Measurements from ENCODE around the gene ATP1A4.

ATP1A4 gene

DNA sequence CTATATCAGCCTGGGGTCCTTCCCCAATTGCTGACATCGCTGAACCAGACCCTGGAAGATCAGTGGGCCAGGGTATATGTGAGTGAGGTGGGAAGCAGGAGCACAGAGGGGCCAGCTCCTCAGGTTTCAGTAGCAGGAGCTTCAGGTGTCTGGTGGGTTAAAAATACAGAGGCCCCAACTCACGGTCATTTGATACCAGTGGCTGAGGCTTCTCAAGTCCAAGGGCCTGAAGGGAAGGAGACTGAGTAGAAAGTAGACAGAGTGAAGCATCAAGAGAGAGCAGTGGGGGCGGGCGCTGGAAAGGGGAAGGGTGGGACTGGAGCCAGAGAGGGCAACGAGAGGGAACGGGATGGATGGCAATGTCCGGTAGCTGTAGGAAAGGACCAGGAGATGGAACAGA is 36.9 kb downstream of the ATP1A4 start:
- Histone ChIP-seq H3K27me3 (ENCODE audit: control insufficient read depth, low read length) (no peaks in the 10 kb centered on the region; the same call in 1 of the 2 replicates), H3K9me2 (replicated peaks; ENCODE audit: control insufficient read depth, low read length) (no peaks in the 10 kb centered on the region), H3K9me3 (ENCODE audit: control insufficient read depth, insufficient read depth, low read length) (no peaks in the 10 kb centered on the region), H3F3A (ENCODE audit: control insufficient read depth, insufficient read depth) (no peaks in the 10 kb centered on the region), H3K36me3 (ENCODE audit: control insufficient read depth, low read length) (no peaks in the 10 kb centered on the region), H3K4me2 (ENCODE audit: low read length) (no peak overlapping the region), H4K20me1 (ENCODE audit: control insufficient read depth, insufficient read depth, low read depth, low read length) (no peaks in the 10 kb centered on the region), H3K4me1 (ENCODE audit: control insufficient read depth, low read length) (peaks cover 3% of the 10 kb centered on the region), H3K4me3 (ENCODE audit: low read length) (no peak overlapping the region), H3K79me2 (ENCODE audit: control insufficient read depth, low read length) (no peaks in the 10 kb centered on the region), H3K27ac (ENCODE audit: low read depth, low read length) (no peak overlapping the region)
- TF ChIP-seq, protein P1, sequence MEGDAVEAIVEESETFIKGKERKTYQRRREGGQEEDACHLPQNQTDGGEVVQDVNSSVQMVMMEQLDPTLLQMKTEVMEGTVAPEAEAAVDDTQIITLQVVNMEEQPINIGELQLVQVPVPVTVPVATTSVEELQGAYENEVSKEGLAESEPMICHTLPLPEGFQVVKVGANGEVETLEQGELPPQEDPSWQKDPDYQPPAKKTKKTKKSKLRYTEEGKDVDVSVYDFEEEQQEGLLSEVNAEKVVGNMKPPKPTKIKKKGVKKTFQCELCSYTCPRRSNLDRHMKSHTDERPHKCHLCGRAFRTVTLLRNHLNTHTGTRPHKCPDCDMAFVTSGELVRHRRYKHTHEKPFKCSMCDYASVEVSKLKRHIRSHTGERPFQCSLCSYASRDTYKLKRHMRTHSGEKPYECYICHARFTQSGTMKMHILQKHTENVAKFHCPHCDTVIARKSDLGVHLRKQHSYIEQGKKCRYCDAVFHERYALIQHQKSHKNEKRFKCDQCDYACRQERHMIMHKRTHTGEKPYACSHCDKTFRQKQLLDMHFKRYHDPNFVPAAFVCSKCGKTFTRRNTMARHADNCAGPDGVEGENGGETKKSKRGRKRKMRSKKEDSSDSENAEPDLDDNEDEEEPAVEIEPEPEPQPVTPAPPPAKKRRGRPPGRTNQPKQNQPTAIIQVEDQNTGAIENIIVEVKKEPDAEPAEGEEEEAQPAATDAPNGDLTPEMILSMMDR (IDR thresholded peaks at IDR 0.05; ENCODE audit: low read depth, low read length, poor library complexity, severe bottlenecking) = no peak
- TF ChIP-seq EZH2phosphoT487 (IDR thresholded peaks at IDR 0.05; ENCODE audit: borderline replicate concordance, low read length) = no peak

GRCh38 chr1:160189649-160190625 is 38.5 kb downstream of the ATP1A4 start, which contains the start of gene CASQ1:
TSS of gene CASQ1 (plus strand) at chr1:160190575. CDS start at chr1:160190752, 177 bp downstream.
- no peaks in the 10 kb centered on the region for H3K9me3 ChIP-seq (ENCODE audit: control insufficient read depth, insufficient read depth, low read length)
- H3K36me3 ChIP-seq (ENCODE audit: control insufficient read depth, low read length) = no peaks in the 10 kb centered on the region
- no peaks in the 10 kb centered on the region for H4K20me1 ChIP-seq (ENCODE audit: control insufficient read depth, insufficient read depth, low read depth, low read length)
- H3K4me3 ChIP-seq (ENCODE audit: low read length) = no peak within 1 kb of the TSS
- no peaks in the 10 kb centered on the region; the same call in 1 of the 2 replicates for H3K27me3 ChIP-seq (ENCODE audit: control insufficient read depth, low read length)
- no peaks in the 10 kb centered on the region for H3K9me2 ChIP-seq (replicated peaks; ENCODE audit: control insufficient read depth, low read length)
- no peaks in the 10 kb centered on the region for H3F3A ChIP-seq (ENCODE audit: control insufficient read depth, insufficient read depth)
- H3K27ac ChIP-seq (ENCODE audit: low read depth, low read length) = no peak within 1 kb of the TSS
- no peaks in the 10 kb centered on the region for H3K79me2 ChIP-seq (ENCODE audit: control insufficient read depth, low read length)
- TF ChIP-seq EZH2phosphoT487 (IDR thresholded peaks at IDR 0.05; ENCODE audit: borderline replicate concordance, low read length) = no peak
- TF ChIP-seq, protein P1 (IDR thresholded peaks at IDR 0.05; ENCODE audit: low read depth, low read length, poor library complexity, severe bottlenecking) = no peak
- peaks cover 5% of the 10 kb centered on the region for H3K4me1 ChIP-seq (ENCODE audit: control insufficient read depth, low read length)
- H3K4me2 ChIP-seq (ENCODE audit: low read length) = no peak within 1 kb of the TSS

DNA sequence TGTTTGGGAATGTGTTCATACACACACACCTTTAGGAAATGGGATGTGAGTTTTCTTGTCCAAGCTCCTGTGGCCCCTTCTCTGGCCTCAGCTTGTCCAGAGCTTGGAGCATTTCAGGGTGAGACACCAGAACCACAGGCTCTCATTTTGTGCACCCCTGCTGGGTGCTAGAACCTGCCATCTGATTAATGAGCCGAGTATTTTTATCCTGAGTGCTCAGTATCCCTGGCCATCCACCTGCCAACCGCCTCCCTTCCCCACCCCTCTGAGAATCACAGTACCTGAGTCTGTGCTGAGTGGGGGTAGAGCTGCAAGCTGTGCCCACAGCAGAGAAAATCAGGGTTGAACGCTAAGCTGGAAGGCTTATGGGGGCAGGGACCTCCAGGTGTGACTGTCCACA is 40.4 kb downstream of the ATP1A4 start:
- no peaks in the 10 kb centered on the region for H3F3A ChIP-seq (ENCODE audit: control insufficient read depth, insufficient read depth)
- no peak overlapping the region for H3K4me2 ChIP-seq (ENCODE audit: low read length)
- peaks cover 5% of the 10 kb centered on the region for H3K4me1 ChIP-seq (ENCODE audit: control insufficient read depth, low read length)
- H3K9me3 ChIP-seq (ENCODE audit: control insufficient read depth, insufficient read depth, low read length) = no peaks in the 10 kb centered on the region
- no peaks in the 10 kb centered on the region for H4K20me1 ChIP-seq (ENCODE audit: control insufficient read depth, insufficient read depth, low read depth, low read length)
- no peak overlapping the region for H3K27ac ChIP-seq (ENCODE audit: low read depth, low read length)
- H3K36me3 ChIP-seq (ENCODE audit: control insufficient read depth, low read length) = no peaks in the 10 kb centered on the region
- no peaks in the 10 kb centered on the region; the same call in 1 of the 2 replicates for H3K27me3 ChIP-seq (ENCODE audit: control insufficient read depth, low read length)
- H3K9me2 ChIP-seq (replicated peaks; ENCODE audit: control insufficient read depth, low read length) = no peaks in the 10 kb centered on the region
- TF ChIP-seq, protein P1 (IDR thresholded peaks at IDR 0.05; ENCODE audit: low read depth, low read length, poor library complexity, severe bottlenecking) = no peak
- no peak for TF ChIP-seq EZH2phosphoT487 (IDR thresholded peaks at IDR 0.05; ENCODE audit: borderline replicate concordance, low read length)
- no peak overlapping the region for H3K4me3 ChIP-seq (ENCODE audit: low read length)
- no peaks in the 10 kb centered on the region for H3K79me2 ChIP-seq (ENCODE audit: control insufficient read depth, low read length)

All from DOHH2 (cell line).